ENCODE measurements around the gene PRCP.

Gene PRCP

DNA sequence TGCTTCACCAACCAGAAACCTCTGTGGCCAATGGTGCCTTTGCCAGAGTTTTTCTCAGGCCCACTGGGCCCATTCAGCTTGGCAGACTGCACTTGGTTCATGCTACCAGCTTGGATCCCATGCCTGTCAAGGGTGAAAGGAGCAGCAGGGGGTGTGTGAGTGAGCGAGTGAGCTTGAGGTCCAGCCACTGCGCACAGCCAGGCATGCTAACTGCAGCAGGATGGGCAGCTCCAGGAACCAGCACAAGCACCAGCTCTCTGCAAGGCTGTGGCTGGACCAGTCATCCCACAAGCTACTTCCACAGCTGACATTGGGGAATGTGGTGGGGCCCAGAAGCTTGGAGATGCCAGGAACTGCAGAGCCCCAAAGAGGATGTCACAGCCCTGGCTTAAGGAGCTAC lies 42.1 kb upstream of the PRCP start:
- Histone ChIP-seq H3K27me3 (replicated peaks) (no peaks in the 10 kb centered on the region), H3K36me3 (replicated peaks) (no peaks in the 10 kb centered on the region), H3K27ac (no peak overlapping the region), H3K4me3 (ENCODE audit: low read depth, low read length) (no peak overlapping the region)
- no peak for DNase-seq
- in situ Hi-C loops (cut with HindIII; ENCODE audit: low pct_ligation_motif_present, low sequenced_read_pairs) = no loop called here
- TF ChIP-seq CTCF (IDR thresholded peaks at IDR 0.05; ENCODE audit: low read depth, low read length, missing control alignments) = no peak

GRCh38 chr11:82939456-82939855 lies 39.2 kb upstream of the PRCP start:
- TF ChIP-seq CTCF (IDR thresholded peaks at IDR 0.05; ENCODE audit: low read depth, low read length, missing control alignments) = no peak
- H3K27ac ChIP-seq = no peak overlapping the region
- no peak overlapping the region for H3K4me3 ChIP-seq (ENCODE audit: low read depth, low read length)
- no peak for DNase-seq
- no peaks in the 10 kb centered on the region for H3K27me3 ChIP-seq (replicated peaks)
- H3K36me3 ChIP-seq (replicated peaks) = no peaks in the 10 kb centered on the region
- in situ Hi-C loops (cut with HindIII; ENCODE audit: low pct_ligation_motif_present, low sequenced_read_pairs) = no loop called here

- Histone ChIP-seq H3K27me3 (replicated peaks) (no peaks in the 10 kb centered on the region), H3K36me3 (replicated peaks) (no peaks in the 10 kb centered on the region), H3K27ac (no peak overlapping the region), H3K4me3 (ENCODE audit: low read depth, low read length) (no peak overlapping the region)
- in situ Hi-C loops (cut with HindIII; ENCODE audit: low pct_ligation_motif_present, low sequenced_read_pairs) = no loop called here
- TF ChIP-seq CTCF (IDR thresholded peaks at IDR 0.05; ENCODE audit: low read depth, low read length, missing control alignments) = no peak
- no peak for DNase-seq
Observed at GRCh38 chr11:82937554-82937953, 37.3 kb upstream of the PRCP start.

- Histone ChIP-seq H3K36me3 (replicated peaks) (no peaks in the 10 kb centered on the region), H3K27ac (peak overlapping the region; percentile 31), H3K4me3 (ENCODE audit: low read depth, low read length) (no peak overlapping the region), H3K27me3 (replicated peaks) (no peaks in the 10 kb centered on the region)
- TF ChIP-seq CTCF (IDR thresholded peaks at IDR 0.05; ENCODE audit: low read depth, low read length, missing control alignments) = no peak
- DNase-seq = peak; percentile 40
- in situ Hi-C loops (cut with HindIII; ENCODE audit: low pct_ligation_motif_present, low sequenced_read_pairs) = no loop called here
Observed at GRCh38 chr11:82936261-82936660, 36.0 kb upstream of the PRCP start.

- in situ Hi-C loops (cut with HindIII; ENCODE audit: low pct_ligation_motif_present, low sequenced_read_pairs) = no loop called here
- DNase-seq = no peak
- Histone ChIP-seq H3K36me3 (replicated peaks) (no peaks in the 10 kb centered on the region), H3K4me3 (ENCODE audit: low read depth, low read length) (no peak overlapping the region), H3K27ac (no peak overlapping the region), H3K27me3 (replicated peaks) (no peaks in the 10 kb centered on the region)
- TF ChIP-seq CTCF (IDR thresholded peaks at IDR 0.05; ENCODE audit: low read depth, low read length, missing control alignments) = no peak
Observed at GRCh38 chr11:82932564-82932963, 32.3 kb upstream of the PRCP start.

DNA sequence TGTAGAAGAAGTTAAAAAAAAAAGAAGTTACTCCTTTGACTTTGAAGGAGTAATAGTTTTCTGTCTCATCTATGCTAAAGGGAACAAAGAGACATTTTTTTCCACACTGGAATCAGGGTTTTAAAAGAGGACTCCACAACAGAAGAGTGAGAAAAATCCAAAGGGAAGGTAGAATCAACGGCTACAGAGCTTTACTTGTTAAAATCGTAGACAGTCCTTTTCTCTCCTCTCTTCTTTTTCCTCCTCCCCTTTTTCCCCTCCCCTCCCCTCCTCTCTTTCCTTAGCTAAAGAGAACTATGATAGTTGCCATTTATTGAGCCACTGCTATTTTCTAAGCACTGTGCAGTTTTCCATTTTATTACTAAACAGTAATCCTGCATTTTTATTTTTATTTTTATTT lies 30.5 kb upstream of the PRCP start:
- no peak for TF ChIP-seq CTCF (IDR thresholded peaks at IDR 0.05; ENCODE audit: low read depth, low read length, missing control alignments)
- Histone ChIP-seq H3K4me3 (ENCODE audit: low read depth, low read length) (no peak overlapping the region), H3K36me3 (replicated peaks) (no peaks in the 10 kb centered on the region)

More for the DNA sequence above, 30.5 kb upstream of the PRCP start:
- no peaks in the 10 kb centered on the region for H3K27me3 ChIP-seq (replicated peaks)
- DNase-seq = no peak
- in situ Hi-C loops (cut with HindIII; ENCODE audit: low pct_ligation_motif_present, low sequenced_read_pairs) = no loop called here
- no peak overlapping the region for H3K27ac ChIP-seq

Data from brain microvascular endothelial cell (primary cell).